PC-9 (cell line): ENCODE data around the gene RPL7A.

ENCODE experiments used
- EZH2 ChIP-seq: fragments of 200-600 bp; sonication (generic); IDR thresholded peaks from 2 replicates; pipeline ENCODE4 v1.8.0; 2017; ENCODE audit warnings: antibody characterized with exemption, low read depth
- TF ChIP-seq, protein P1 (sequence below): fragments of 200-600 bp; sonication (generic); conservative IDR thresholded peaks from 2 replicates; pipeline ENCODE4 v1.6.1; 2017; ENCODE audit warnings: mixed run types, antibody characterized with exemption, mild to moderate bottlenecking, moderate library complexity

DNA sequence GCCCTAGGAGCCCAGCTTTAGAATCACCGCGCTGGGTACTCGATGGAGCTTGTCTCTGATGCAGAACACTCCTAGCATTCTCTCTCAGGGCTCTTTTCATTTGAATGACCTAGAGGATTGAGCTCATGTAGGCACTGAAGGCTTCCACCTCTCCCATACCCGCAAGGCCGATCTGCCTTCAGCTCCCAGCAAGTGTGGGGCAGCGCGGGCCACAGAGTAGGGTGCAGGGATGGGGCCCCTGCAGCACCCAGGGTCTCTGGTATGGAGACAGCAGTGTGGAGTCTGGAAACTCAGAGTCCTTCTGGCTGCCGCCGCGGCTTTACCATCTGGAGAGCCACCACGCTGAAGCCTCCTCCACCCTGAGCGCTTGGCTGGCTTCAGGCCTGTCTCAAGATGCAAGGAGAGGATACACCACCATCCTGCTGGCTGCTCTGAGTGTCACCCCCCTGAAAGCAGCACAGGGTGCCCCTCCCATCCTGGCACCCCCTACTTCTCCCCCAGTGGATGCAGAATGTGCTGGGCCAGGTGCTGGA is 41.1 kb downstream of the RPL7A start:
- TF ChIP-seq, protein P1, sequence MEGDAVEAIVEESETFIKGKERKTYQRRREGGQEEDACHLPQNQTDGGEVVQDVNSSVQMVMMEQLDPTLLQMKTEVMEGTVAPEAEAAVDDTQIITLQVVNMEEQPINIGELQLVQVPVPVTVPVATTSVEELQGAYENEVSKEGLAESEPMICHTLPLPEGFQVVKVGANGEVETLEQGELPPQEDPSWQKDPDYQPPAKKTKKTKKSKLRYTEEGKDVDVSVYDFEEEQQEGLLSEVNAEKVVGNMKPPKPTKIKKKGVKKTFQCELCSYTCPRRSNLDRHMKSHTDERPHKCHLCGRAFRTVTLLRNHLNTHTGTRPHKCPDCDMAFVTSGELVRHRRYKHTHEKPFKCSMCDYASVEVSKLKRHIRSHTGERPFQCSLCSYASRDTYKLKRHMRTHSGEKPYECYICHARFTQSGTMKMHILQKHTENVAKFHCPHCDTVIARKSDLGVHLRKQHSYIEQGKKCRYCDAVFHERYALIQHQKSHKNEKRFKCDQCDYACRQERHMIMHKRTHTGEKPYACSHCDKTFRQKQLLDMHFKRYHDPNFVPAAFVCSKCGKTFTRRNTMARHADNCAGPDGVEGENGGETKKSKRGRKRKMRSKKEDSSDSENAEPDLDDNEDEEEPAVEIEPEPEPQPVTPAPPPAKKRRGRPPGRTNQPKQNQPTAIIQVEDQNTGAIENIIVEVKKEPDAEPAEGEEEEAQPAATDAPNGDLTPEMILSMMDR: no peak
- TF ChIP-seq EZH2: no peak
